ENCODE results near the gene KIF25. TPM values are rescaled to one million over a fixed set of nuclear protein-coding genes. Genes with fewer than 3 reads are reported as not detected.

KIF25 gene
- not detected for total RNA-seq

- Histone ChIP-seq H3K4me1 (no peaks in the 10 kb centered on the region), H3K4me3 (no peak within 1 kb of the TSS), H3K27ac (no peak within 1 kb of the TSS), H3K9me3 (no peaks in the 10 kb centered on the region), H3K36me3 (no peaks in the 10 kb centered on the region), H3K27me3 (no peaks in the 10 kb centered on the region)
- intact Hi-C loops (cut with DNase I), result no loop called here
- DNase-seq (ENCODE audit: extremely low spot score in 2 of 2), result no peak
- TF ChIP-seq POLR2A (IDR thresholded peaks at IDR 0.05), result no peak
- TF ChIP-seq CTCF (IDR thresholded peaks at IDR 0.05), result no peak
- no peak for TF ChIP-seq POLR2AphosphoS5 (IDR thresholded peaks at IDR 0.05; ENCODE audit: insufficient read depth in 1 of 2, low read depth in 1 of 2)
Measured at GRCh38 chr6:167997642-167998041, at the start of gene KIF25. TSS of gene KIF25 (plus strand) at chr6:167997671. CDS start at chr6:168029586, 31,915 bp downstream.

- TF ChIP-seq POLR2AphosphoS5 (IDR thresholded peaks at IDR 0.05; ENCODE audit: insufficient read depth in 1 of 2, low read depth in 1 of 2), result no peak
- no peak for TF ChIP-seq CTCF (IDR thresholded peaks at IDR 0.05)
- TF ChIP-seq POLR2A (IDR thresholded peaks at IDR 0.05), result no peak
- intact Hi-C loops (cut with DNase I), result no loop called here
- no peaks in the 10 kb centered on the region for H3K4me1 ChIP-seq
- H3K36me3 ChIP-seq, result peaks cover 0 to 89% of the 10 kb centered on the region in 2 donors
- H3K27me3 ChIP-seq, result no peaks in the 10 kb centered on the region
- H3K27ac ChIP-seq, result no peak overlapping the region
- DNase-seq (ENCODE audit: extremely low spot score in 2 of 2), result no peak
- H3K4me3 ChIP-seq, result no peak overlapping the region
- no peaks in the 10 kb centered on the region for H3K9me3 ChIP-seq
Measured at GRCh38 chr6:167947716-167948115, 49.8 kb upstream of the KIF25 start.

GRCh38 chr6:167948716-167949115 lies 48.8 kb upstream of the KIF25 start:
- H3K27ac ChIP-seq, result no peak overlapping the region
- DNase-seq (ENCODE audit: extremely low spot score in 2 of 2), result no peak
- TF ChIP-seq POLR2AphosphoS5 (IDR thresholded peaks at IDR 0.05; ENCODE audit: insufficient read depth in 1 of 2, low read depth in 1 of 2) (no peak), POLR2A (IDR thresholded peaks at IDR 0.05) (no peak), CTCF (IDR thresholded peaks at IDR 0.05) (no peak)
- H3K27me3 ChIP-seq, result no peaks in the 10 kb centered on the region
- no peaks in the 10 kb centered on the region for H3K4me1 ChIP-seq
- no peaks in the 10 kb centered on the region for H3K9me3 ChIP-seq
- no peak overlapping the region for H3K4me3 ChIP-seq
- intact Hi-C loops (cut with DNase I), result no loop called here
- peaks cover 0 to 84% of the 10 kb centered on the region in 2 donors for H3K36me3 ChIP-seq

GRCh38 chr6:167949121-167949684 lies 48.3 kb upstream of the KIF25 start:
- Histone ChIP-seq H3K27me3 (no peaks in the 10 kb centered on the region), H3K4me1 (no peaks in the 10 kb centered on the region), H3K4me3 (no peak overlapping the region), H3K27ac (no peak overlapping the region), H3K9me3 (no peaks in the 10 kb centered on the region), H3K36me3 (peaks cover 0 to 79% of the 10 kb centered on the region in 2 donors)
- no peak for DNase-seq (ENCODE audit: extremely low spot score in 2 of 2)
- TF ChIP-seq POLR2AphosphoS5 (IDR thresholded peaks at IDR 0.05; ENCODE audit: insufficient read depth in 1 of 2, low read depth in 1 of 2) (no peak), POLR2A (IDR thresholded peaks at IDR 0.05) (no peak), CTCF (IDR thresholded peaks at IDR 0.05) (no peak)
- intact Hi-C loops (cut with DNase I), result no loop called here

- Histone ChIP-seq H3K9me3 (no peaks in the 10 kb centered on the region), H3K4me3 (no peak overlapping the region), H3K4me1 (no peaks in the 10 kb centered on the region), H3K36me3 (peaks cover 0 to 55% of the 10 kb centered on the region in 2 donors), H3K27me3 (no peaks in the 10 kb centered on the region), H3K27ac (no peak overlapping the region)
- intact Hi-C loops (cut with DNase I), result no loop called here
- TF ChIP-seq POLR2AphosphoS5 (IDR thresholded peaks at IDR 0.05; ENCODE audit: insufficient read depth in 1 of 2, low read depth in 1 of 2) (no peak), POLR2A (IDR thresholded peaks at IDR 0.05) (no peak), CTCF (IDR thresholded peaks at IDR 0.05) (no peak)
- no peak for DNase-seq (ENCODE audit: extremely low spot score in 2 of 2)
Measured at GRCh38 chr6:167951781-167952511, 45.5 kb upstream of the KIF25 start.

All from vagina (tissue), 2 donors.